GM12878 (cell line): ENCODE results near the gene IGF2R. TPM values are rescaled to one million over a fixed set of nuclear protein-coding genes. Genes with fewer than 3 reads are reported as not detected.

Experiments used
- ATAC-seq: fragments of 200-7000 bp; cut with Tn5 transposase; 3 replicates; pipeline ENCODE4 v1.9.1; 2020; ENCODE audit warnings: mild to moderate bottlenecking, moderate library complexity
- BruUV-seq: library from RNA; stranded (reverse); fragments of 400-500 nt; replicated peaks from 2 replicates; lab custom pipeline; 2021; lab: Mats Ljungman, UMichigan
- CTCF ChIA-PET: fragments of 300-600 bp; sonication (Branson Sonifier 250); formaldehyde crosslinking; extraction: SDS; loops from one replicate; lab custom pipeline; 2021; ENCODE audit warnings: inconsistent platforms; lab: Yijun Ruan, JAX
- POLR2A ChIA-PET: fragments of 350-600 bp; formaldehyde crosslinking; extraction: SDS; loops from one replicate; lab custom pipeline; 2021; ENCODE audit warnings: inconsistent platforms; lab: Charles Lee
- RAD21 ChIA-PET: fragments of 300-600 bp; sonication (Branson Sonifier 250); formaldehyde crosslinking; loops from one replicate; lab custom pipeline; 2023; ENCODE audit warnings: antibody characterized with exemption; ENCODE audit not compliant: unreplicated experiment; lab: Charles Lee
- SMC1A ChIA-PET: fragments of 300-600 bp; sonication (Branson Sonifier 250); formaldehyde crosslinking; loops from one replicate; lab custom pipeline; 2023; ENCODE audit not compliant: unreplicated experiment, uncharacterized antibody; lab: Charles Lee
- DNase-seq: peaks from one replicate; pipeline ENCODE4 v3.0.0-alpha.2; 2011; ENCODE audit warnings: low read depth, low spot score
- FAIRE-seq: peaks from 3 replicates; lab custom pipeline; 2011; peaks lifted over from hg19 to GRCh38; lab: Jason Lieb, UNC
- H2AFZ ChIP-seq: 2 replicates; pipeline ENCODE4 v1.6.0; 2011; ENCODE audit warnings: low read depth, low read length, control low read depth; ENCODE audit not compliant: control insufficient read depth
- H3K27ac ChIP-seq: 2 replicates; pipeline ENCODE4 v1.5.1; 2011; ENCODE audit warnings: control low read depth; ENCODE audit not compliant: control insufficient read depth, insufficient read depth
- H3K27me3 ChIP-seq, 2 experiments: replicated peaks in 1 of 2; 2 replicates each; pipeline versions ENCODE4 v1.6.0 to v1.6.1; 2011; ENCODE audit warnings: low read length in 1 of 2; ENCODE audit not compliant: control insufficient read depth in 2 of 2, insufficient read depth in 2 of 2
- H3K36me3 ChIP-seq, 2 experiments: 2 replicates each; pipeline ENCODE4 v1.5.1; 2011; ENCODE audit warnings: low read length in 1 of 2; ENCODE audit not compliant: control insufficient read depth in 2 of 2, insufficient read depth in 2 of 2
- H3K4me1 ChIP-seq: 2 replicates; pipeline ENCODE4 v1.6.1; 2011; ENCODE audit warnings: mild to moderate bottlenecking, low read length, moderate library complexity, mixed read lengths; ENCODE audit not compliant: control insufficient read depth, insufficient read depth
- H3K4me2 ChIP-seq: 2 replicates; pipeline ENCODE4 v1.6.0; 2011; ENCODE audit warnings: control low read depth; ENCODE audit not compliant: control insufficient read depth, insufficient read depth
- H3K4me3 ChIP-seq: fragments of 200-600 bp; sonication (generic); 2 replicates; pipeline ENCODE4 v1.5.1; 2016
- H3K79me2 ChIP-seq: 2 replicates; pipeline ENCODE4 v1.6.0; 2011; ENCODE audit warnings: low read length; ENCODE audit not compliant: control insufficient read depth, insufficient read depth
- H3K9ac ChIP-seq: 2 replicates; pipeline ENCODE4 v1.8.0; 2011; ENCODE audit warnings: low read length, control low read depth, mixed read lengths; ENCODE audit not compliant: control insufficient read depth, insufficient read depth
- H3K9me3 ChIP-seq: replicated peaks from 3 replicates; pipeline ENCODE4 v1.5.1; 2011; ENCODE audit warnings: mild to moderate bottlenecking, low read length; ENCODE audit not compliant: control insufficient read depth, insufficient read depth
- H4K20me1 ChIP-seq: 2 replicates; pipeline ENCODE4 v1.6.0; 2011; ENCODE audit not compliant: control insufficient read depth, insufficient read depth
- BMI1 ChIP-seq: fragments of 450-650 bp; IDR thresholded peaks from 2 replicates; pipeline ENCODE4 v1.6.1; 2016; ENCODE audit warnings: mild to moderate bottlenecking, moderate library complexity, borderline replicate concordance
- GATAD2B ChIP-seq: fragments of 450-650 bp; conservative IDR thresholded peaks from 2 replicates; pipeline ENCODE4 v1.6.1; 2017; ENCODE audit warnings: low read depth, mild to moderate bottlenecking, moderate library complexity
- HSF1 ChIP-seq: fragments of 150-350 bp; IDR thresholded peaks from 2 replicates; pipeline ENCODE4 v1.6.1; 2014; ENCODE audit warnings: mild to moderate bottlenecking, low read depth, low read length
- MEF2A ChIP-seq: IDR thresholded peaks from 2 replicates; pipeline ENCODE4 v1.6.1; 2011; ENCODE audit warnings: low read depth, mild to moderate bottlenecking, low read length, moderate library complexity; ENCODE audit not compliant: insufficient read depth
- MXI1 ChIP-seq: fragments of 150-350 bp; IDR thresholded peaks from 2 replicates; pipeline ENCODE4 v1.6.1; 2011; ENCODE audit warnings: low read depth, mild to moderate bottlenecking, inconsistent platforms, low read length, improper control_type of control experiment
- PKNOX1 ChIP-seq: fragments of 450-650 bp; IDR thresholded peaks from 2 replicates; pipeline ENCODE4 v1.6.1; 2016; ENCODE audit warnings: mild to moderate bottlenecking
- RELA ChIP-seq: fragments of 450-650 bp; IDR thresholded peaks from 2 replicates; pipeline ENCODE4 v1.8.0; 2014; ENCODE audit warnings: borderline replicate concordance; ENCODE audit not compliant: partially characterized antibody
- RUNX3 ChIP-seq: IDR thresholded peaks from 2 replicates; pipeline ENCODE4 v1.6.1; 2012; ENCODE audit warnings: low read length, inconsistent platforms
- TBL1XR1 ChIP-seq: IDR thresholded peaks from 2 replicates; pipeline ENCODE4 v1.6.1; 2012; ENCODE audit warnings: low read depth, low read length, improper control_type of control experiment
- WGBS: methylation state at CpG from one replicate; pipeline ENCODE4 v1.1.6; 2016; ENCODE audit warnings: low lambda C conversion rate; ENCODE audit not compliant: insufficient replicate concordance, insufficient coverage; ENCODE audit errors: missing lambda C conversion rate; 5-methylcytosine and 5-hydroxymethylcytosine counted together
- in situ Hi-C: fragments of 300-500 bp; cut with MboI; formaldehyde crosslinking; loops from 9 replicates; pipeline ENCODE4 v1.14.3; 2018; ENCODE audit warnings: mixed read lengths
- intact Hi-C: fragments of 100-400 bp; cut with micrococcal nuclease; formaldehyde crosslinking; loops from one replicate; pipeline ENCODE4 v1.14.2; 2022; ENCODE audit not compliant: unreplicated experiment
- polyA plus RNA-seq, 11 experiments: library from polyadenylated mRNA; depleted of rRNA in 4 of 11; unstranded in 6 of 11; stranded (reverse) in 5 of 11; fragments of >200 nt; fragmentation: Nextera tagmentation in 4 of 11; fragmentation: Illumina TruSeq in 1 of 11; extraction: Ambion mirVana in 4 of 11; extraction: Trizol in 1 of 11; gene quantifications; 1 replicate in 1 of 11; 2 replicates in 10 of 11; pipeline versions ENCODE4 v1.2.1 to v1.2.3, GENCODE V29; 2011 to 2016; ENCODE audit warnings: inconsistent platforms in 2 of 11, missing spikeins in 2 of 11, low read depth in 1 of 11
- total RNA-seq, 4 experiments: library from RNA; depleted of rRNA in 3 of 4; stranded (reverse); fragments of >200 nt in 3 of 4; fragmentation: Illumina TruSeq in 1 of 4; extraction: Trizol in 1 of 4; gene quantifications; 2 replicates each; pipeline versions ENCODE4 v1.2.1 to v1.2.3, GENCODE V29; 2013 to 2021

The IGF2R gene
- total and polyA plus RNA-seq, 10 of the 15 experiments (the other 5 are each of a cell fraction or from before 2014, with no cell fraction given) = 1.00 to 40.1 (median 16.8) TPM

- ATAC-seq (no peak), FAIRE-seq (no peak), DNase-seq (no peak)
- in situ Hi-C loops = no loop called here
- ChIA-PET CTCF (no interaction called here), POLR2A (no interaction called here), RAD21 (no interaction called here), SMC1A (interaction anchor here (0.7 to 1.8 kb wide), 3 partner anchors 18 to 301 kb away, joined by 3 to 4 read pairs (median 3); no protein-coding TSS in a partner anchor)
- Histone ChIP-seq H3K36me3 (peaks cover 1 to 3% of the 10 kb centered on the region in 2 experiments; a peak in 2 of 4 replicates), H3K4me1 (no peaks in the 10 kb centered on the region), H3K9me3 (peaks cover 12% of the 10 kb centered on the region; the same call in 2 of the 3 replicates), H3K9ac (no peak overlapping the region), H4K20me1 (no peaks in the 10 kb centered on the region), H3K27ac (no peak overlapping the region), H3K4me3 (no peak overlapping the region), H3K4me2 (no peak overlapping the region), H2AFZ (no peak overlapping the region), H3K27me3 (no peaks in the 10 kb centered on the region), H3K79me2 (peaks cover 33% of the 10 kb centered on the region)
- TF ChIP-seq BMI1 (no peak), GATAD2B (no peak), RELA (no peak), TBL1XR1 (no peak), MEF2A (no peak), PKNOX1 (no peak), MXI1 (no peak), HSF1 (no peak), RUNX3 (no peak)
- no TSS peak for BruUV-seq
- intact Hi-C loops = no loop called here
- 97% methylated on average over 8 of the region's 8 CpGs for WGBS
Observed at GRCh38 chr6:160004018-160004417, 35.1 kb downstream of the IGF2R start.
